GM23338 (cell line): ENCODE results near the gene RAB22A. TPM values are rescaled to one million over a fixed set of nuclear protein-coding genes. Genes with fewer than 3 reads are reported as not detected.

Source experiments
- ATAC-seq: fragments of 200-7000 bp; cut with Tn5 transposase; 3 replicates; pipeline ENCODE4 v1.9.1; 2020
- DNase-seq: peaks from one replicate; pipeline ENCODE4 v3.0.0-alpha.2; 2015; ENCODE audit warnings: low spot score
- H2AFZ ChIP-seq: fragments of 200-600 bp; sonication (generic); 2 replicates; pipeline ENCODE4 v1.8.0; 2016; ENCODE audit warnings: antibody characterized with exemption, mild to moderate bottlenecking, moderate library complexity
- H3F3A ChIP-seq: fragments of 200-600 bp; sonication (generic); replicated peaks from 2 replicates; pipeline ENCODE4 v1.8.0; 2017; ENCODE audit warnings: antibody characterized with exemption, mixed run types, low read depth
- H3K27ac ChIP-seq: fragments of 200-600 bp; sonication (generic); 2 replicates; pipeline ENCODE4 v1.6.1; 2016; ENCODE audit warnings: low read depth
- H3K27me3 ChIP-seq: fragments of 200-600 bp; sonication (generic); 2 replicates; pipeline ENCODE4 v1.8.0; 2016; ENCODE audit warnings: mild to moderate bottlenecking, mixed run types, moderate library complexity; ENCODE audit not compliant: insufficient read depth
- H3K36me3 ChIP-seq: fragments of 200-600 bp; sonication (generic); 2 replicates; pipeline ENCODE4 v1.8.0; 2016; ENCODE audit warnings: mild to moderate bottlenecking; ENCODE audit not compliant: insufficient read depth
- H3K4me1 ChIP-seq: fragments of 200-600 bp; sonication (generic); 2 replicates; pipeline ENCODE4 v1.8.0; 2016; ENCODE audit warnings: mild to moderate bottlenecking, moderate library complexity; ENCODE audit not compliant: insufficient read depth
- H3K4me2 ChIP-seq: fragments of 200-600 bp; sonication (generic); 2 replicates; pipeline ENCODE4 v1.7.1; 2017; ENCODE audit warnings: mixed run types
- H3K4me3 ChIP-seq: fragments of 200-600 bp; sonication (generic); 2 replicates; pipeline ENCODE4 v1.6.1; 2016; ENCODE audit warnings: mixed run types
- H3K79me2 ChIP-seq: fragments of 200-600 bp; sonication (generic); replicated peaks from 2 replicates; pipeline ENCODE4 v1.8.0; 2017; ENCODE audit warnings: mild to moderate bottlenecking; ENCODE audit not compliant: insufficient read depth
- H3K9me2 ChIP-seq: fragments of 200-600 bp; sonication (generic); 2 replicates; pipeline ENCODE4 v1.8.0; 2017; ENCODE audit not compliant: insufficient read depth
- H4K20me1 ChIP-seq: fragments of 200-600 bp; sonication (generic); replicated peaks from 2 replicates; pipeline ENCODE4 v1.8.0; 2017; ENCODE audit warnings: mild to moderate bottlenecking; ENCODE audit not compliant: insufficient read depth
- H3K27ac Mint-ChIP-seq: 2 replicates; pipeline ENCODE4 v1.8.0; 2020; ENCODE audit warnings: inconsistent platforms, mild to moderate bottlenecking, moderate library complexity, mixed read lengths
- H3K27me3 Mint-ChIP-seq: 3 replicates; pipeline ENCODE4 v1.8.0; 2022; ENCODE audit warnings: low read depth, mild to moderate bottlenecking, moderate library complexity, mixed read lengths, inconsistent platforms; ENCODE audit not compliant: insufficient read depth, poor library complexity
- H3K36me3 Mint-ChIP-seq: 3 replicates; pipeline ENCODE4 v1.8.0; 2021; ENCODE audit warnings: low read depth, mild to moderate bottlenecking, inconsistent platforms, moderate library complexity, mixed read lengths
- H3K4me1 Mint-ChIP-seq: 3 replicates; pipeline ENCODE4 v1.8.0; 2020; ENCODE audit warnings: mild to moderate bottlenecking, inconsistent platforms, mixed read lengths
- H3K4me3 Mint-ChIP-seq: 3 replicates; pipeline ENCODE4 v1.8.0; 2021; ENCODE audit warnings: moderate library complexity, mild to moderate bottlenecking, inconsistent platforms, mixed read lengths
- H3K9me3 Mint-ChIP-seq: 3 replicates; pipeline ENCODE4 v1.8.0; 2020; ENCODE audit warnings: moderate library complexity, mild to moderate bottlenecking, inconsistent platforms, mixed read lengths
- CREB1 ChIP-seq: fragments of 250-450 bp; sonication (Bioruptor Pico); IDR thresholded peaks from 2 replicates; pipeline ENCODE4 v1.5.0; 2020; ENCODE audit warnings: low read depth, mild to moderate bottlenecking, moderate library complexity
- EZH2 ChIP-seq: fragments of 200-600 bp; sonication (generic); IDR thresholded peaks from one replicate; pipeline ENCODE4 v1.8.0; 2017; ENCODE audit warnings: antibody characterized with exemption, mild to moderate bottlenecking, low read depth; ENCODE audit not compliant: unreplicated experiment
- EZH2phosphoT487 ChIP-seq: fragments of 200-600 bp; sonication (generic); IDR thresholded peaks from one replicate; pipeline ENCODE4 v1.8.1; 2018; ENCODE audit warnings: antibody characterized with exemption; ENCODE audit not compliant: unreplicated experiment
- JUNB ChIP-seq: IDR thresholded peaks from one replicate; pipeline ENCODE4 v1.6.1; 2016; ENCODE audit warnings: antibody characterized with exemption; ENCODE audit not compliant: unreplicated experiment
- NANOG ChIP-seq: IDR thresholded peaks from 2 replicates; pipeline ENCODE4 v1.6.1; 2016; ENCODE audit warnings: antibody characterized with exemption, borderline replicate concordance
- POLR2AphosphoS5 ChIP-seq: IDR thresholded peaks from 2 replicates; pipeline ENCODE4 v1.6.1; 2016; ENCODE audit warnings: antibody characterized with exemption, low read depth
- STAT1 ChIP-seq: IDR thresholded peaks from one replicate; pipeline ENCODE4 v1.6.1; 2016; ENCODE audit warnings: antibody characterized with exemption; ENCODE audit not compliant: unreplicated experiment
- ZNF114 ChIP-seq: fragments of 250-450 bp; sonication (Bioruptor Pico); IDR thresholded peaks from 2 replicates; pipeline ENCODE4 v1.5.0; 2020; ENCODE audit warnings: mild to moderate bottlenecking, moderate library complexity
- ZNF331 ChIP-seq: fragments of 250-450 bp; sonication (Bioruptor Pico); IDR thresholded peaks from 2 replicates; pipeline ENCODE4 v1.5.0; 2020; ENCODE audit warnings: low read depth, mild to moderate bottlenecking, moderate library complexity
- polyA plus RNA-seq: library from polyadenylated mRNA; unstranded; fragments of >200 nt; fragmentation: Nextera tagmentation; extraction: Ambion mirVana; gene quantifications from 2 replicates; pipeline ENCODE4 v1.2.1, GENCODE V29; 2016
- total RNA-seq: library from RNA; depleted of rRNA; stranded (reverse); fragments of >200 nt; shearing (Covaris generic); gene quantifications from 2 replicates; pipeline ENCODE4 v1.2.3, GENCODE V29; 2014
- TF ChIP-seq, protein P1 (sequence below): fragments of 250-450 bp; sonication (Bioruptor Pico); IDR thresholded peaks from 2 replicates; pipeline ENCODE4 v1.5.0; 2020; ENCODE audit warnings: mild to moderate bottlenecking, moderate library complexity
- TF ChIP-seq, protein P2 (sequence below): IDR thresholded peaks from one replicate; pipeline ENCODE4 v1.6.1; 2018; ENCODE audit warnings: antibody characterized with exemption; ENCODE audit not compliant: unreplicated experiment
- TF ChIP-seq, protein P3 (sequence below): IDR thresholded peaks from 2 replicates; pipeline ENCODE4 v1.6.1; 2016; ENCODE audit warnings: antibody characterized with exemption
- TF ChIP-seq, protein P4 (sequence below), 2 experiments: fragments of 200-600 bp in 1 of 2; sonication (generic) in 1 of 2; conservative IDR thresholded peaks; 2 replicates each; pipeline versions ENCODE4 v1.5.1 to v1.6.1; 2016 to 2017; ENCODE audit warnings: antibody characterized with exemption in 2 of 2, low read depth in 2 of 2, mild to moderate bottlenecking in 2 of 2, moderate library complexity in 1 of 2

RAB22A gene
- total and polyA plus RNA-seq, 2 experiments from 2014 or later = 3.3 to 6.8 TPM

DNA sequence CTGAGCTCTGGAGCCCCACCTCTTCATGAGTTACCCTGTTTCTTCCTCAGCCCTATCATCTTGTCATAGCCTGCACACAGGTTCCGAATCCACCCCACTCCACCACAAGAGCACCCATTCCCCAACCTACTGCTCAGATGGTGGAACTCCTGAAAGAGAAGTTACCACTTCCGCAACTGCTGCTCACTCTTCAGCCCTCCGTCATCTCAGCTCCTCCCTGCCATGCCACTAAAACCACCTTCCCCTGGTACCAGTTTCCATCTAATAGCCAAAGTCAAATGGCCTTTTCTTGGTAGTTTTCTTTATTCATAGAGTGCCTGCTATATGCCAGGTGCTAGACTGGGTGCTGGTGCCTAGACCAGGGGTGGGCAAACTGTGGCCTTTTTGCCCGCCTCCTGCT, 3.9 kb downstream of the RAB22A start:
- peaks cover 1% of the 10 kb centered on the region for H3K4me1 Mint-ChIP-seq
- H3K79me2 ChIP-seq = peaks cover 29% of the 10 kb centered on the region
- H4K20me1 ChIP-seq = peaks cover 6% of the 10 kb centered on the region
- TF ChIP-seq EZH2 (no peak), STAT1 (no peak), ZNF114 (no peak), JUNB (no peak), POLR2AphosphoS5 (no peak), NANOG (no peak), ZNF331 (CRISPR knock-in tag) (no peak), EZH2phosphoT487 (no peak), CREB1 (CRISPR knock-in tag) (no peak)
- TF ChIP-seq, protein P1, sequence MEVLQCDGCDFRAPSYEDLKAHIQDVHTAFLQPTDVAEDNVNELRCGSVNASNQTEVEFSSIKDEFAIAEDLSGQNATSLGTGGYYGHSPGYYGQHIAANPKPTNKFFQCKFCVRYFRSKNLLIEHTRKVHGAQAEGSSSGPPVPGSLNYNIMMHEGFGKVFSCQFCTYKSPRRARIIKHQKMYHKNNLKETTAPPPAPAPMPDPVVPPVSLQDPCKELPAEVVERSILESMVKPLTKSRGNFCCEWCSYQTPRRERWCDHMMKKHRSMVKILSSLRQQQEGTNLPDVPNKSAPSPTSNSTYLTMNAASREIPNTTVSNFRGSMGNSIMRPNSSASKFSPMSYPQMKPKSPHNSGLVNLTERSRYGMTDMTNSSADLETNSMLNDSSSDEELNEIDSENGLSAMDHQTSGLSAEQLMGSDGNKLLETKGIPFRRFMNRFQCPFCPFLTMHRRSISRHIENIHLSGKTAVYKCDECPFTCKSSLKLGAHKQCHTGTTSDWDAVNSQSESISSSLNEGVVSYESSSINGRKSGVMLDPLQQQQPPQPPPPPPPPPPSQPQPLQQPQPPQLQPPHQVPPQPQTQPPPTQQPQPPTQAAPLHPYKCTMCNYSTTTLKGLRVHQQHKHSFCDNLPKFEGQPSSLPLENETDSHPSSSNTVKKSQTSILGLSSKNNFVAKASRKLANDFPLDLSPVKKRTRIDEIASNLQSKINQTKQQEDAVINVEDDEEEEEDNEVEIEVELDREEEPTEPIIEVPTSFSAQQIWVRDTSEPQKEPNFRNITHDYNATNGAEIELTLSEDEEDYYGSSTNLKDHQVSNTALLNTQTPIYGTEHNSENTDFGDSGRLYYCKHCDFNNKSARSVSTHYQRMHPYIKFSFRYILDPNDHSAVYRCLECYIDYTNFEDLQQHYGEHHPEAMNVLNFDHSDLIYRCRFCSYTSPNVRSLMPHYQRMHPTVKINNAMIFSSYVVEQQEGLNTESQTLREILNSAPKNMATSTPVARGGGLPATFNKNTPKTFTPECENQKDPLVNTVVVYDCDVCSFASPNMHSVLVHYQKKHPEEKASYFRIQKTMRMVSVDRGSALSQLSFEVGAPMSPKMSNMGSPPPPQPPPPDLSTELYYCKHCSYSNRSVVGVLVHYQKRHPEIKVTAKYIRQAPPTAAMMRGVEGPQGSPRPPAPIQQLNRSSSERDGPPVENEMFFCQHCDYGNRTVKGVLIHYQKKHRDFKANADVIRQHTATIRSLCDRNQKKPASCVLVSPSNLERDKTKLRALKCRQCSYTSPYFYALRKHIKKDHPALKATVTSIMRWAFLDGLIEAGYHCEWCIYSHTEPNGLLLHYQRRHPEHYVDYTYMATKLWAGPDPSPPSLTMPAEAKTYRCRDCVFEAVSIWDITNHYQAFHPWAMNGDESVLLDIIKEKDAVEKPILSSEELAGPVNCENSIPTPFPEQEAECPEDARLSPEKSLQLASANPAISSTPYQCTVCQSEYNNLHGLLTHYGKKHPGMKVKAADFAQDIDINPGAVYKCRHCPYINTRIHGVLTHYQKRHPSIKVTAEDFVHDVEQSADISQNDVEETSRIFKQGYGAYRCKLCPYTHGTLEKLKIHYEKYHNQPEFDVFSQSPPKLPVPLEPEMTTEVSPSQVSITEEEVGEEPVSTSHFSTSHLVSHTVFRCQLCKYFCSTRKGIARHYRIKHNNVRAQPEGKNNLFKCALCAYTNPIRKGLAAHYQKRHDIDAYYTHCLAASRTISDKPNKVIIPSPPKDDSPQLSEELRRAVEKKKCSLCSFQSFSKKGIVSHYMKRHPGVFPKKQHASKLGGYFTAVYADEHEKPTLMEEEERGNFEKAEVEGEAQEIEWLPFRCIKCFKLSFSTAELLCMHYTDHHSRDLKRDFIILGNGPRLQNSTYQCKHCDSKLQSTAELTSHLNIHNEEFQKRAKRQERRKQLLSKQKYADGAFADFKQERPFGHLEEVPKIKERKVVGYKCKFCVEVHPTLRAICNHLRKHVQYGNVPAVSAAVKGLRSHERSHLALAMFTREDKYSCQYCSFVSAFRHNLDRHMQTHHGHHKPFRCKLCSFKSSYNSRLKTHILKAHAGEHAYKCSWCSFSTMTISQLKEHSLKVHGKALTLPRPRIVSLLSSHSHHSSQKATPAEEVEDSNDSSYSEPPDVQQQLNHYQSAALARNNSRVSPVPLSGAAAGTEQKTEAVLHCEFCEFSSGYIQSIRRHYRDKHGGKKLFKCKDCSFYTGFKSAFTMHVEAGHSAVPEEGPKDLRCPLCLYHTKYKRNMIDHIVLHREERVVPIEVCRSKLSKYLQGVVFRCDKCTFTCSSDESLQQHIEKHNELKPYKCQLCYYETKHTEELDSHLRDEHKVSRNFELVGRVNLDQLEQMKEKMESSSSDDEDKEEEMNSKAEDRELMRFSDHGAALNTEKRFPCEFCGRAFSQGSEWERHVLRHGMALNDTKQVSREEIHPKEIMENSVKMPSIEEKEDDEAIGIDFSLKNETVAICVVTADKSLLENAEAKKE (CRISPR knock-in tag) = no peak
- TF ChIP-seq, protein P2, sequence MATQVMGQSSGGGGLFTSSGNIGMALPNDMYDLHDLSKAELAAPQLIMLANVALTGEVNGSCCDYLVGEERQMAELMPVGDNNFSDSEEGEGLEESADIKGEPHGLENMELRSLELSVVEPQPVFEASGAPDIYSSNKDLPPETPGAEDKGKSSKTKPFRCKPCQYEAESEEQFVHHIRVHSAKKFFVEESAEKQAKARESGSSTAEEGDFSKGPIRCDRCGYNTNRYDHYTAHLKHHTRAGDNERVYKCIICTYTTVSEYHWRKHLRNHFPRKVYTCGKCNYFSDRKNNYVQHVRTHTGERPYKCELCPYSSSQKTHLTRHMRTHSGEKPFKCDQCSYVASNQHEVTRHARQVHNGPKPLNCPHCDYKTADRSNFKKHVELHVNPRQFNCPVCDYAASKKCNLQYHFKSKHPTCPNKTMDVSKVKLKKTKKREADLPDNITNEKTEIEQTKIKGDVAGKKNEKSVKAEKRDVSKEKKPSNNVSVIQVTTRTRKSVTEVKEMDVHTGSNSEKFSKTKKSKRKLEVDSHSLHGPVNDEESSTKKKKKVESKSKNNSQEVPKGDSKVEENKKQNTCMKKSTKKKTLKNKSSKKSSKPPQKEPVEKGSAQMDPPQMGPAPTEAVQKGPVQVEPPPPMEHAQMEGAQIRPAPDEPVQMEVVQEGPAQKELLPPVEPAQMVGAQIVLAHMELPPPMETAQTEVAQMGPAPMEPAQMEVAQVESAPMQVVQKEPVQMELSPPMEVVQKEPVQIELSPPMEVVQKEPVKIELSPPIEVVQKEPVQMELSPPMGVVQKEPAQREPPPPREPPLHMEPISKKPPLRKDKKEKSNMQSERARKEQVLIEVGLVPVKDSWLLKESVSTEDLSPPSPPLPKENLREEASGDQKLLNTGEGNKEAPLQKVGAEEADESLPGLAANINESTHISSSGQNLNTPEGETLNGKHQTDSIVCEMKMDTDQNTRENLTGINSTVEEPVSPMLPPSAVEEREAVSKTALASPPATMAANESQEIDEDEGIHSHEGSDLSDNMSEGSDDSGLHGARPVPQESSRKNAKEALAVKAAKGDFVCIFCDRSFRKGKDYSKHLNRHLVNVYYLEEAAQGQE = no peak
- TF ChIP-seq, protein P3, sequence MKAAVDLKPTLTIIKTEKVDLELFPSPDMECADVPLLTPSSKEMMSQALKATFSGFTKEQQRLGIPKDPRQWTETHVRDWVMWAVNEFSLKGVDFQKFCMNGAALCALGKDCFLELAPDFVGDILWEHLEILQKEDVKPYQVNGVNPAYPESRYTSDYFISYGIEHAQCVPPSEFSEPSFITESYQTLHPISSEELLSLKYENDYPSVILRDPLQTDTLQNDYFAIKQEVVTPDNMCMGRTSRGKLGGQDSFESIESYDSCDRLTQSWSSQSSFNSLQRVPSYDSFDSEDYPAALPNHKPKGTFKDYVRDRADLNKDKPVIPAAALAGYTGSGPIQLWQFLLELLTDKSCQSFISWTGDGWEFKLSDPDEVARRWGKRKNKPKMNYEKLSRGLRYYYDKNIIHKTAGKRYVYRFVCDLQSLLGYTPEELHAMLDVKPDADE = no peak
- TF ChIP-seq, protein P4, sequence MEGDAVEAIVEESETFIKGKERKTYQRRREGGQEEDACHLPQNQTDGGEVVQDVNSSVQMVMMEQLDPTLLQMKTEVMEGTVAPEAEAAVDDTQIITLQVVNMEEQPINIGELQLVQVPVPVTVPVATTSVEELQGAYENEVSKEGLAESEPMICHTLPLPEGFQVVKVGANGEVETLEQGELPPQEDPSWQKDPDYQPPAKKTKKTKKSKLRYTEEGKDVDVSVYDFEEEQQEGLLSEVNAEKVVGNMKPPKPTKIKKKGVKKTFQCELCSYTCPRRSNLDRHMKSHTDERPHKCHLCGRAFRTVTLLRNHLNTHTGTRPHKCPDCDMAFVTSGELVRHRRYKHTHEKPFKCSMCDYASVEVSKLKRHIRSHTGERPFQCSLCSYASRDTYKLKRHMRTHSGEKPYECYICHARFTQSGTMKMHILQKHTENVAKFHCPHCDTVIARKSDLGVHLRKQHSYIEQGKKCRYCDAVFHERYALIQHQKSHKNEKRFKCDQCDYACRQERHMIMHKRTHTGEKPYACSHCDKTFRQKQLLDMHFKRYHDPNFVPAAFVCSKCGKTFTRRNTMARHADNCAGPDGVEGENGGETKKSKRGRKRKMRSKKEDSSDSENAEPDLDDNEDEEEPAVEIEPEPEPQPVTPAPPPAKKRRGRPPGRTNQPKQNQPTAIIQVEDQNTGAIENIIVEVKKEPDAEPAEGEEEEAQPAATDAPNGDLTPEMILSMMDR (conservative IDR thresholded peaks at IDR 0.05; ENCODE audit: low read depth in 2 of 2) = no peak
- H3K4me1 ChIP-seq = peaks cover 10% of the 10 kb centered on the region
- H3K27ac ChIP-seq = no peak overlapping the region
- no peaks in the 10 kb centered on the region for H3K27me3 ChIP-seq
- H3K4me3 Mint-ChIP-seq = no peak overlapping the region
- no peak overlapping the region for H3K4me2 ChIP-seq
- DNase-seq = no peak
- no peaks in the 10 kb centered on the region for H3K9me2 ChIP-seq
- H3F3A ChIP-seq = 0 out of 2 replicates have a peak, but pooled peaks cover 2% of the 10 kb centered on the region
- H3K9me3 Mint-ChIP-seq = no peaks in the 10 kb centered on the region; the same call in 2 of the 3 replicates
- H3K36me3 ChIP-seq = no peaks in the 10 kb centered on the region
- no peaks in the 10 kb centered on the region for H3K27me3 Mint-ChIP-seq
- peak overlapping the region; percentile 43 for H3K27ac Mint-ChIP-seq
- peaks cover 45% of the 10 kb centered on the region for H3K36me3 Mint-ChIP-seq
- H2AFZ ChIP-seq = no peak overlapping the region
- H3K4me3 ChIP-seq = no peak overlapping the region
- ATAC-seq = no peak
